H1 (cell line): ENCODE data around the gene TNFAIP8L3. TPM values are rescaled to one million over a fixed set of nuclear protein-coding genes. Genes with fewer than 3 reads are reported as not detected.

Experiments used
- CTCF ChIA-PET: fragments of 300-600 bp; sonication (Branson Sonifier 250); formaldehyde crosslinking; loops from one replicate; lab custom pipeline; 2021; ENCODE audit not compliant: partially characterized antibody; lab: Charles Lee
- POLR2A ChIA-PET: fragments of 300-600 bp; sonication (Branson Sonifier 250); formaldehyde crosslinking; loops from one replicate; lab custom pipeline; 2021; ENCODE audit warnings: inconsistent platforms; ENCODE audit not compliant: partially characterized antibody; lab: Charles Lee
- DNase-seq, 2 experiments: peaks; one replicate each; pipeline versions ENCODE4 v3.0.0 to v3.0.0-alpha.2; 2010 to 2022; ENCODE audit warnings: low spot score in 2 of 2, low read depth in 1 of 2, mixed read lengths in 1 of 2
- FAIRE-seq: peaks from 2 replicates; lab custom pipeline; 2011; peaks lifted over from hg19 to GRCh38; lab: Jason Lieb, UNC
- H2AFZ ChIP-seq: 2 replicates; pipeline ENCODE4 v1.8.1; 2012; ENCODE audit warnings: low read length, inconsistent platforms
- H2AK5ac ChIP-seq: 2 replicates; pipeline ENCODE4 v1.6.1; 2013; ENCODE audit warnings: low read depth, low read length
- H2BK120ac ChIP-seq: replicated peaks from 2 replicates; pipeline ENCODE3; 2013; ENCODE audit warnings: low read depth, low read length, inconsistent platforms
- H2BK12ac ChIP-seq: 2 replicates; pipeline ENCODE4 v1.6.1; 2013; ENCODE audit warnings: low read depth, low read length
- H2BK15ac ChIP-seq: 2 replicates; pipeline ENCODE4 v1.6.1; 2013; ENCODE audit warnings: low read length
- H2BK20ac ChIP-seq: 2 replicates; pipeline ENCODE4 v1.6.1; 2013; ENCODE audit warnings: low read length
- H2BK5ac ChIP-seq: 2 replicates; pipeline ENCODE4 v1.6.1; 2013; ENCODE audit warnings: low read depth, low read length
- H3K14ac ChIP-seq: 2 replicates; pipeline ENCODE4 v1.6.1; 2013; ENCODE audit warnings: inconsistent platforms; ENCODE audit not compliant: insufficient read length
- H3K18ac ChIP-seq: 2 replicates; pipeline ENCODE4 v1.6.1; 2013; ENCODE audit warnings: low read length; ENCODE audit errors: extremely low read depth
- H3K23ac ChIP-seq: 2 replicates; pipeline ENCODE4 v1.6.1; 2013; ENCODE audit warnings: inconsistent platforms; ENCODE audit not compliant: insufficient read length
- H3K23me2 ChIP-seq: 2 replicates; pipeline ENCODE4 v1.6.1; 2013; ENCODE audit warnings: low read depth, low read length
- H3K27ac ChIP-seq: 2 replicates; pipeline ENCODE4 v1.6.1; 2011; ENCODE audit warnings: low read depth, low read length, inconsistent platforms
- H3K27me3 ChIP-seq, 4 experiments: replicated peaks in 1 of 4; 1 replicate in 1 of 4; 2 replicates in 3 of 4; pipeline versions ENCODE4 v1.6.1 to v1.8.1; 2011 to 2013; ENCODE audit warnings: low read length in 3 of 4, mild to moderate bottlenecking in 3 of 4, inconsistent platforms in 2 of 4, mixed read lengths in 2 of 4, moderate library complexity in 1 of 4; ENCODE audit not compliant: control insufficient read depth in 3 of 4, insufficient read depth in 3 of 4; ENCODE audit errors: extremely low read depth in 1 of 4
- H3K36me3 ChIP-seq, 4 experiments: 2 replicates each; pipeline versions ENCODE4 v1.6.1 to v1.8.1; 2011 to 2013; ENCODE audit warnings: mild to moderate bottlenecking in 4 of 4, low read length in 3 of 4, moderate library complexity in 2 of 4, control low read depth in 1 of 4, inconsistent platforms in 1 of 4; ENCODE audit not compliant: insufficient read depth in 4 of 4, control insufficient read depth in 2 of 4
- H3K4ac ChIP-seq: replicated peaks from 2 replicates; pipeline ENCODE3; 2013; ENCODE audit warnings: low read length, low read depth, mixed read lengths, inconsistent platforms; ENCODE audit not compliant: insufficient read length
- H3K4me1 ChIP-seq, 4 experiments: replicated peaks in 1 of 4; 1 replicate in 1 of 4; 2 replicates in 3 of 4; pipeline versions ENCODE4 v1.6.1 to v1.8.1; 2011 to 2013; ENCODE audit warnings: low read length in 3 of 4, inconsistent platforms in 2 of 4, mixed read lengths in 1 of 4; ENCODE audit not compliant: insufficient read depth in 4 of 4, control insufficient read depth in 3 of 4
- H3K4me2 ChIP-seq, 2 experiments: 2 replicates each; pipeline versions ENCODE4 v1.6.1 to v1.8.1; 2011 to 2013; ENCODE audit warnings: low read depth in 2 of 2, low read length in 2 of 2, control low read depth in 1 of 2, inconsistent platforms in 1 of 2, mild to moderate bottlenecking in 1 of 2; ENCODE audit not compliant: insufficient read depth in 1 of 2
- H3K4me3 ChIP-seq, 4 experiments: fragments of 200-600, 300-600 bp in 1 of 4; sonication (generic), shearing (Covaris generic), sonication (Bioruptor Twin) in 1 of 4; 2 replicates each; pipeline versions ENCODE4 v1.5.1 to v1.8.1; 2011 to 2016; ENCODE audit warnings: low read length in 4 of 4, low read depth in 3 of 4, control low read depth in 2 of 4, inconsistent platforms in 2 of 4, mild to moderate bottlenecking in 2 of 4, mixed read lengths in 1 of 4, moderate library complexity in 1 of 4; ENCODE audit not compliant: insufficient read depth in 2 of 4; ENCODE audit errors: extremely low read depth in 1 of 4
- H3K56ac ChIP-seq: replicated peaks from 2 replicates; pipeline ENCODE3; 2013; ENCODE audit warnings: low read depth, mild to moderate bottlenecking, mixed read lengths, low read length, inconsistent platforms; ENCODE audit not compliant: insufficient read length
- H3K79me1 ChIP-seq: 2 replicates; pipeline ENCODE4 v1.6.1; 2013; ENCODE audit warnings: low read depth, low read length, control low read depth
- H3K79me2 ChIP-seq, 2 experiments: 2 replicates each; pipeline versions ENCODE4 v1.6.1 to v1.8.1; 2012 to 2013; ENCODE audit warnings: low read length in 2 of 2, mild to moderate bottlenecking in 2 of 2, inconsistent platforms in 1 of 2; ENCODE audit not compliant: insufficient read depth in 2 of 2, control insufficient read depth in 1 of 2
- H3K9ac ChIP-seq, 4 experiments: replicated peaks in 1 of 4; 1 replicate in 1 of 4; 2 replicates in 3 of 4; pipeline versions ENCODE4 v1.6.1 to v1.8.1; 2011 to 2013; ENCODE audit warnings: low read depth in 3 of 4, low read length in 3 of 4, control low read depth in 2 of 4, mild to moderate bottlenecking in 2 of 4, moderate library complexity in 2 of 4, inconsistent platforms in 1 of 4; ENCODE audit errors: extremely low read depth in 1 of 4
- H3K9me3 ChIP-seq, 2 experiments: 2 replicates each; pipeline versions ENCODE4 v1.6.1 to v1.8.1; 2012 to 2013; ENCODE audit warnings: mild to moderate bottlenecking in 2 of 2, moderate library complexity in 2 of 2, control low read depth in 1 of 2, inconsistent platforms in 1 of 2, low read depth in 1 of 2, low read length in 1 of 2, mixed read lengths in 1 of 2; ENCODE audit not compliant: insufficient read depth in 2 of 2
- H4K20me1 ChIP-seq, 2 experiments: replicated peaks in 1 of 2; 2 replicates each; pipeline versions ENCODE3 to v1.8.1; 2011 to 2013; ENCODE audit warnings: inconsistent platforms in 2 of 2, low read length in 2 of 2, mild to moderate bottlenecking in 1 of 2; ENCODE audit not compliant: insufficient read depth in 2 of 2, control insufficient read depth in 1 of 2
- H4K5ac ChIP-seq: 2 replicates; pipeline ENCODE4 v1.6.1; 2013; ENCODE audit warnings: low read length, low read depth, mixed read lengths, inconsistent platforms; ENCODE audit not compliant: insufficient read length
- H4K8ac ChIP-seq: 2 replicates; pipeline ENCODE4 v1.8.0; 2013; ENCODE audit warnings: mild to moderate bottlenecking, moderate library complexity, low read length, inconsistent platforms; ENCODE audit not compliant: insufficient read depth; ENCODE audit errors: extremely low read depth
- H4K91ac ChIP-seq: replicated peaks from 2 replicates; pipeline ENCODE3; 2013; ENCODE audit warnings: low read length, mixed read lengths, inconsistent platforms; ENCODE audit not compliant: insufficient read length
- BACH1 ChIP-seq: IDR thresholded peaks from 2 replicates; pipeline ENCODE4 v1.6.1; 2012; ENCODE audit warnings: low read length, improper control_type of control experiment
- CREB1 ChIP-seq: IDR thresholded peaks from 2 replicates; pipeline ENCODE4 v1.6.1; 2012; ENCODE audit warnings: inconsistent platforms
- NANOG ChIP-seq: IDR thresholded peaks from 2 replicates; pipeline ENCODE4 v1.6.1; 2011; ENCODE audit warnings: low read length, low read depth, mild to moderate bottlenecking, inconsistent platforms; ENCODE audit not compliant: insufficient read depth, poor library complexity, severe bottlenecking
- POLR2AphosphoS5 ChIP-seq: IDR thresholded peaks from 2 replicates; pipeline ENCODE4 v1.6.1; 2011; ENCODE audit warnings: low read depth, low read length
- POU5F1 ChIP-seq: IDR thresholded peaks from 2 replicates; pipeline ENCODE4 v1.6.1; 2011; ENCODE audit warnings: low read depth, mild to moderate bottlenecking, low read length, moderate library complexity
- SIRT6 ChIP-seq: IDR thresholded peaks from one replicate; pipeline ENCODE4 v1.7.1; 2012; ENCODE audit warnings: low read length, inconsistent platforms
- SIX5 ChIP-seq: IDR thresholded peaks from 2 replicates; pipeline ENCODE4 v1.6.1; 2011; ENCODE audit warnings: mild to moderate bottlenecking, low read depth, low read length
- SRF ChIP-seq: IDR thresholded peaks from 2 replicates; pipeline ENCODE4 v1.6.1; 2011; ENCODE audit warnings: mild to moderate bottlenecking, low read depth, low read length, moderate library complexity
- WGBS, 2 experiments: shearing (Covaris generic) in 1 of 2; methylation state at CpG; one replicate each; pipeline versions ENCODE4 v1.1.6 to v1.1.7; 2013 to 2015; ENCODE audit warnings: low lambda C conversion rate in 2 of 2, mixed read lengths in 2 of 2, inconsistent platforms in 1 of 2, low coverage in 1 of 2, missing lambda C conversion rate in 1 of 2; ENCODE audit not compliant: insufficient replicate concordance in 2 of 2, insufficient coverage in 1 of 2, insufficient read length in 1 of 2; ENCODE audit errors: extremely low coverage in 1 of 2, missing lambda C conversion rate in 1 of 2; 5-methylcytosine and 5-hydroxymethylcytosine counted together
- polyA plus RNA-seq, 7 experiments: library from polyadenylated mRNA; depleted of rRNA in 3 of 7; stranded (reverse) in 5 of 7; unstranded in 2 of 7; fragments of >200 nt in 5 of 7; fragments of 200-250 nt in 2 of 7; gene quantifications; 1 replicate in 5 of 7; 2 replicates in 1 of 7; 4 replicates in 1 of 7; pipeline versions ENCODE4 v1.2.1 to v1.2.3, GENCODE V29; 2011 to 2013; ENCODE audit warnings: missing spikeins in 2 of 7, mixed read lengths in 2 of 7
- total RNA-seq: library from RNA; stranded (reverse); fragmentation: NEBNext Ultra II Directional; extraction: Animal tissue kit (Norgen Biotek cat#: 25700); gene quantifications from 2 replicates; pipeline ENCODE4 v1.2.1, GENCODE V29; 2021

TNFAIP8L3 gene
- total and polyA plus RNA-seq, 2 of the 8 experiments (the other 6 are each of a cell fraction or from before 2014, with no cell fraction given), result 0.23 to 0.67 TPM

GRCh38 chr15:51065781-51066180, 28.9 kb downstream of the TNFAIP8L3 start:
- no peak overlapping the region for H4K5ac ChIP-seq
- POLR2A ChIA-PET, result interaction anchor here (0.7 to 0.9 kb wide), 2 partner anchors 12 to 29 kb away, joined by 3 to 6 read pairs; no protein-coding TSS in a partner anchor
- H3K27me3 ChIP-seq, result no peaks in the 10 kb centered on the region
- no peak overlapping the region for H2BK12ac ChIP-seq
- no peak overlapping the region for H3K23ac ChIP-seq
- no peak overlapping the region for H3K14ac ChIP-seq
- DNase-seq (no peak), FAIRE-seq (no peak)
- no peak overlapping the region for H3K18ac ChIP-seq
- no peak overlapping the region for H2AFZ ChIP-seq
- H3K9ac ChIP-seq, result no peak overlapping the region
- no peaks in the 10 kb centered on the region for H3K23me2 ChIP-seq
- H4K20me1 ChIP-seq, result no peaks in the 10 kb centered on the region
- no peaks in the 10 kb centered on the region for H3K79me2 ChIP-seq
- no peak overlapping the region for H3K4ac ChIP-seq
- H3K79me1 ChIP-seq, result no peaks in the 10 kb centered on the region
- no peak overlapping the region for H3K4me2 ChIP-seq
- H3K4me1 ChIP-seq, result no peaks in the 10 kb centered on the region
- no peak overlapping the region for H4K91ac ChIP-seq
- no peak overlapping the region for H3K4me3 ChIP-seq
- no peak overlapping the region for H2BK5ac ChIP-seq
- H2BK20ac ChIP-seq, result no peak overlapping the region
- H2AK5ac ChIP-seq, result no peak overlapping the region
- TF ChIP-seq POLR2AphosphoS5 (no peak), BACH1 (no peak), SRF (no peak), SIRT6 (no peak), CREB1 (no peak), POU5F1 (no peak), SIX5 (no peak), NANOG (no peak)
- no peak overlapping the region for H3K27ac ChIP-seq
- no peak overlapping the region for H2BK15ac ChIP-seq
- no peak overlapping the region for H3K56ac ChIP-seq
- CTCF ChIA-PET, result interaction anchor here (0.9 to 1.3 kb wide), 3 partner anchors 9 to 14 kb away, joined by 4 to 5 read pairs (median 4); no protein-coding TSS in a partner anchor
- 90% methylated on average over 1 of the region's 1 CpG; no CpG with 5 or more reads in 1 of the 2 experiments for WGBS, 2 experiments
- H3K36me3 ChIP-seq, result no peaks in the 10 kb centered on the region
- H4K8ac ChIP-seq, result no peak overlapping the region
- no peak overlapping the region for H2BK120ac ChIP-seq
- H3K9me3 ChIP-seq, result no peaks in the 10 kb centered on the region
